Liver (tissue), 3 donors: ENCODE data around the gene NKAIN2.

Experiments
- CTCF ChIP-seq: fragments of 150-350 bp; IDR thresholded peaks from 2 replicates; pipeline ENCODE4 v1.5.1; 2017; ENCODE audit warnings: improper control_type of control experiment, low read depth, low read length; ENCODE audit not compliant: missing input control
- EGR1 ChIP-seq, 2 donors: IDR thresholded peaks; 2 replicates each; pipeline ENCODE4 v1.6.1; 2016 to 2018; ENCODE audit warnings: antibody characterized with exemption in 2 of 2, low read depth in 2 of 2
- GABPA ChIP-seq, 2 donors: IDR thresholded peaks in 1 of 2; conservative IDR thresholded peaks in 1 of 2; 2 replicates each; pipeline ENCODE4 v1.6.1; 2016; ENCODE audit warnings: antibody characterized with exemption in 2 of 2, mild to moderate bottlenecking in 1 of 2, moderate library complexity in 1 of 2
- HNF4A ChIP-seq, 2 donors: conservative IDR thresholded peaks; 2 replicates each; pipeline ENCODE4 v1.6.1; 2016; ENCODE audit warnings: antibody characterized with exemption in 2 of 2, mild to moderate bottlenecking in 2 of 2
- MAX ChIP-seq: IDR thresholded peaks from 2 replicates; pipeline ENCODE4 v1.6.1; 2016; ENCODE audit warnings: antibody characterized with exemption
- RAD21 ChIP-seq, 2 donors: IDR thresholded peaks; 2 replicates each; pipeline ENCODE4 v1.6.1; 2016; ENCODE audit warnings: antibody characterized with exemption in 2 of 2, mild to moderate bottlenecking in 2 of 2
- REST ChIP-seq: IDR thresholded peaks from 2 replicates; pipeline ENCODE4 v1.6.1; 2016; ENCODE audit warnings: antibody characterized with exemption, mild to moderate bottlenecking
- RXRA ChIP-seq, 2 donors: IDR thresholded peaks; 2 replicates each; pipeline ENCODE4 v1.6.1; 2017 to 2018; ENCODE audit warnings: antibody characterized with exemption in 2 of 2, mild to moderate bottlenecking in 1 of 2
- SP1 ChIP-seq: IDR thresholded peaks from 2 replicates; pipeline ENCODE4 v1.6.1; 2018; ENCODE audit warnings: antibody characterized with exemption, mild to moderate bottlenecking
- TAF1 ChIP-seq: conservative IDR thresholded peaks from 2 replicates; pipeline ENCODE4 v1.6.1; 2016; ENCODE audit warnings: antibody characterized with exemption, mild to moderate bottlenecking
- YY1 ChIP-seq: IDR thresholded peaks from 2 replicates; pipeline ENCODE4 v1.6.1; 2016; ENCODE audit warnings: antibody characterized with exemption, mild to moderate bottlenecking
- donor health status: healthy.
- donor health status: healthy.

- TF ChIP-seq CTCF (no peak), RAD21 (IDR thresholded peaks at IDR 0.05) (no peak), MAX (no peak), REST (no peak), RXRA (IDR thresholded peaks at IDR 0.05) (no peak), GABPA (IDR thresholded peaks at IDR 0.05 in 1 of 2, conservative IDR thresholded peaks at IDR 0.05 in 1 of 2) (no peak), EGR1 (IDR thresholded peaks at IDR 0.05; ENCODE audit: low read depth in 2 of 2) (no peak), YY1 (no peak), TAF1 (no peak), SP1 (no peak), HNF4A (conservative IDR thresholded peaks at IDR 0.05) (no peak)
These were observed 46.9 kb downstream of the NKAIN2 start for GRCh38 chr6:123850555-123850954.
